Thyroid gland (tissue), 4 donors: ENCODE data around the gene GARIN5A. TPM values are rescaled to one million over a fixed set of nuclear protein-coding genes. Genes with fewer than 3 reads are reported as not detected.

ENCODE experiments used
- DNase-seq, 2 donors: peaks; one replicate each; pipeline ENCODE4 v3.0.0-alpha.2; 2019
- H3K27ac ChIP-seq, 3 donors: fragments of 200-600 bp; sonication (generic); 1 replicate in 2 of 3; 2 replicates in 1 of 3; pipeline ENCODE4 v1.5.1; 2016 to 2019; ENCODE audit warnings: mild to moderate bottlenecking in 1 of 3, moderate library complexity in 1 of 3
- H3K27me3 ChIP-seq: fragments of 200-600 bp; sonication (generic); one replicate; pipeline ENCODE4 v1.5.1; 2019
- H3K36me3 ChIP-seq, 2 donors: fragments of 200-600 bp; sonication (generic); one replicate each; pipeline ENCODE4 v1.5.1; 2016 to 2019
- H3K4me1 ChIP-seq, 2 donors: fragments of 200-600 bp; sonication (generic); one replicate each; pipeline ENCODE4 v1.5.1; 2017 to 2019
- H3K4me3 ChIP-seq, 3 donors: fragments of 200-600 bp; sonication (generic); replicated peaks in 1 of 3; 1 replicate in 2 of 3; 2 replicates in 1 of 3; pipeline ENCODE4 v1.5.1; 2016; ENCODE audit warnings: mild to moderate bottlenecking in 1 of 3
- H3K9me3 ChIP-seq: fragments of 200-600 bp; sonication (generic); one replicate; pipeline ENCODE4 v1.5.1; 2017
- CTCF ChIP-seq, 6 experiments: fragments of 200-600 bp in 3 of 6; fragments of 450-650 bp in 3 of 6; sonication (generic) in 3 of 6; IDR thresholded peaks; one replicate each; pipeline ENCODE4 v1.5.1; 2016 to 2019; ENCODE audit warnings: antibody characterized with exemption in 6 of 6, mild to moderate bottlenecking in 2 of 6, inconsistent platforms in 1 of 6, moderate library complexity in 1 of 6
- POLR2A ChIP-seq, 2 donors: fragments of 450-650 bp; IDR thresholded peaks; one replicate each; pipeline ENCODE4 v1.6.1; 2017; ENCODE audit warnings: antibody characterized with exemption in 2 of 2, mild to moderate bottlenecking in 2 of 2, moderate library complexity in 1 of 2
- WGBS, 2 donors: methylation state at CpG; one replicate each; pipeline ENCODE4 v1.1.5; 2017; 5-methylcytosine and 5-hydroxymethylcytosine counted together
- intact Hi-C: fragments of 100-400 bp; cut with DNase I; formaldehyde crosslinking; loops from one replicate; pipeline ENCODE4 v1.15.1; 2023
- total RNA-seq, 4 donors: library from RNA; depleted of rRNA; stranded (reverse); fragments of >200 nt; gene quantifications; one replicate each; pipeline ENCODE4 v1.2.3, GENCODE V29; 2016

Gene GARIN5A
- total RNA-seq, 4 donors from 2014 or later = 1.4 to 8.1 (median 5.0) TPM

GRCh38 chr19:50461066-50461875 lies 15.4 kb downstream of the GARIN5A start:
- no peak overlapping the region for H3K4me3 ChIP-seq
- H3K4me1 ChIP-seq = peaks cover 0 to 10% of the 10 kb centered on the region in 2 donors
- 34 to 39% methylated on average over 27 of the region's 28 CpGs for WGBS, 2 donors
- intact Hi-C loops = loop anchor here (5.0 kb wide), 1 partner anchor 99 kb away; no protein-coding TSS in a partner anchor
- H3K9me3 ChIP-seq = no peaks in the 10 kb centered on the region
- no peaks in the 10 kb centered on the region for H3K27me3 ChIP-seq
- H3K27ac ChIP-seq = no peak overlapping the region
- no peaks in the 10 kb centered on the region for H3K36me3 ChIP-seq
- TF ChIP-seq POLR2A (IDR thresholded peaks at IDR 0.05) (no peak), CTCF (IDR thresholded peaks at IDR 0.05) (peak; percentile 72 to 87 (median 86))
- DNase-seq = peak; percentile 55 to 74

GRCh38 chr19:50460161-50460765 lies 16.4 kb downstream of the GARIN5A start:
- TF ChIP-seq CTCF (IDR thresholded peaks at IDR 0.05) (no peak), POLR2A (IDR thresholded peaks at IDR 0.05) (no peak)
- H3K4me3 ChIP-seq = no peak overlapping the region
- H3K27ac ChIP-seq = no peak overlapping the region
- H3K27me3 ChIP-seq = no peaks in the 10 kb centered on the region
- H3K36me3 ChIP-seq = no peaks in the 10 kb centered on the region
- H3K9me3 ChIP-seq = no peaks in the 10 kb centered on the region
- no peak for DNase-seq
- WGBS, 2 donors = 32 to 33% methylated on average over 13 of the region's 13 CpGs
- intact Hi-C loops = loop anchor here (5.0 kb wide), 1 partner anchor 98 kb away; no protein-coding TSS in a partner anchor
- H3K4me1 ChIP-seq = peaks cover 0 to 6% of the 10 kb centered on the region in 2 donors

- 61 to 66% methylated on average over 1 of the region's 1 CpG for WGBS, 2 donors
- Histone ChIP-seq H3K27ac (no peak overlapping the region), H3K36me3 (no peaks in the 10 kb centered on the region), H3K4me1 (peaks cover 0 to 6% of the 10 kb centered on the region in 2 donors), H3K27me3 (no peaks in the 10 kb centered on the region), H3K4me3 (no peak overlapping the region), H3K9me3 (no peaks in the 10 kb centered on the region)
- intact Hi-C loops = loop anchor here (5.0 kb wide), 1 partner anchor 97 kb away; no protein-coding TSS in a partner anchor
- no peak for TF ChIP-seq CTCF (IDR thresholded peaks at IDR 0.05)
- no peak for TF ChIP-seq POLR2A (IDR thresholded peaks at IDR 0.05)
- DNase-seq = no peak
Measured at GRCh38 chr19:50459638-50460037, 17.0 kb downstream of the GARIN5A start.

- intact Hi-C loops = no loop called here
- TF ChIP-seq POLR2A (IDR thresholded peaks at IDR 0.05) (no peak), CTCF (IDR thresholded peaks at IDR 0.05) (no peak)
- Histone ChIP-seq H3K4me3 (no peak overlapping the region), H3K4me1 (peaks cover 0 to 6% of the 10 kb centered on the region in 2 donors), H3K27ac (no peak overlapping the region), H3K36me3 (no peaks in the 10 kb centered on the region), H3K9me3 (no peaks in the 10 kb centered on the region), H3K27me3 (no peaks in the 10 kb centered on the region)
- DNase-seq = no peak
- 92% methylated on average over 10 of the region's 32 CpGs; no CpG with 5 or more reads in 1 of the 2 donors for WGBS, 2 donors
Measured at GRCh38 chr19:50459067-50459456, 17.6 kb downstream of the GARIN5A start.
